Measurements from ENCODE around the gene TBC1D22A.

Gene TBC1D22A

GRCh38 chr22:46842606-46843005 is 80.2 kb downstream of the TBC1D22A start:
- DNase-seq, result no peak

GRCh38 chr22:46843821-46844255 is 81.4 kb downstream of the TBC1D22A start:
- DNase-seq, result no peak

GRCh38 chr22:46844606-46845210 is 82.3 kb downstream of the TBC1D22A start:
- DNase-seq, result no peak

GRCh38 chr22:46845296-46846149 is 83.1 kb downstream of the TBC1D22A start:
- no peak for DNase-seq

GRCh38 chr22:46846150-46846831 is 83.8 kb downstream of the TBC1D22A start:
- DNase-seq, result no peak

- DNase-seq, result no peak
These were observed 84.4 kb downstream of the TBC1D22A start for GRCh38 chr22:46846832-46847355.

- DNase-seq, result no peak
These were observed 85.7 kb downstream of the TBC1D22A start for GRCh38 chr22:46848197-46848596.

GRCh38 chr22:46849101-46849500 is 86.7 kb downstream of the TBC1D22A start:
- DNase-seq, result no peak

GRCh38 chr22:46849951-46850350 is 87.5 kb downstream of the TBC1D22A start:
- no peak for DNase-seq

- DNase-seq, result no peak
These were observed 88.9 kb downstream of the TBC1D22A start for GRCh38 chr22:46851311-46851710.

GRCh38 chr22:46851941-46852340 is 89.5 kb downstream of the TBC1D22A start:
- DNase-seq, result no peak

- no peak for DNase-seq
These were observed 90.3 kb downstream of the TBC1D22A start for GRCh38 chr22:46852771-46853170.

- no peak for DNase-seq
These were observed 90.7 kb downstream of the TBC1D22A start for GRCh38 chr22:46853191-46853590.

GRCh38 chr22:46854125-46854870 is 91.8 kb downstream of the TBC1D22A start:
- DNase-seq, result no peak

GRCh38 chr22:46855681-46856080 is 93.2 kb downstream of the TBC1D22A start:
- no peak for DNase-seq

- no peak for DNase-seq
These were observed 94.2 kb downstream of the TBC1D22A start for GRCh38 chr22:46856661-46857060.

GRCh38 chr22:46857142-46857884 is 94.9 kb downstream of the TBC1D22A start:
- no peak for DNase-seq

GRCh38 chr22:46857885-46858143 is 95.4 kb downstream of the TBC1D22A start:
- no peak for DNase-seq

GRCh38 chr22:46858181-46858771 is 95.8 kb downstream of the TBC1D22A start:
- DNase-seq, result no peak

GRCh38 chr22:46860562-46860961 is 98.1 kb downstream of the TBC1D22A start:
- no peak for DNase-seq

GRCh38 chr22:46861468-46862367 is 99.3 kb downstream of the TBC1D22A start:
- no peak for DNase-seq

Data from NK-92 treated with Interleukin-12 subunit alpha and Interleukin-12 subunit beta, amount 100 ng/mL, for 24 hours (cell line).